Loucy (cell line): ENCODE results near the gene HCST.

Experiments
- H2AFZ ChIP-seq: fragments of 200-600 bp; sonication (generic); 2 replicates; pipeline ENCODE4 v1.6.0; 2016; ENCODE audit warnings: antibody characterized with exemption, mild to moderate bottlenecking, low read length, moderate library complexity
- H3F3A ChIP-seq: fragments of 200-600 bp; 2 replicates; pipeline ENCODE4 v1.6.0; 2016; ENCODE audit warnings: antibody characterized with exemption, low read depth, mild to moderate bottlenecking
- H3K27me3 ChIP-seq: fragments of 200-600 bp; sonication (generic); 2 replicates; pipeline ENCODE4 v1.6.1; 2014; ENCODE audit warnings: low read length, mild to moderate bottlenecking; ENCODE audit not compliant: insufficient read depth, poor library complexity, severe bottlenecking
- H3K36me3 ChIP-seq: fragments of 200-600 bp; sonication (generic); 2 replicates; pipeline ENCODE4 v1.6.1; 2016; ENCODE audit warnings: low read length; ENCODE audit not compliant: insufficient read depth
- H3K4me1 ChIP-seq: fragments of 200-600 bp; sonication (generic); 2 replicates; pipeline ENCODE4 v1.5.1; 2014; ENCODE audit warnings: low read length, mild to moderate bottlenecking; ENCODE audit not compliant: insufficient read depth, poor library complexity, severe bottlenecking
- H3K4me2 ChIP-seq: fragments of 200-600 bp; sonication (generic); 2 replicates; pipeline ENCODE4 v1.6.0; 2014; ENCODE audit warnings: antibody characterized with exemption, low read length, low read depth, mild to moderate bottlenecking; ENCODE audit not compliant: poor library complexity, severe bottlenecking
- H3K4me3 ChIP-seq: fragments of 200-600 bp; sonication (generic); 2 replicates; pipeline ENCODE4 v1.5.1; 2014; ENCODE audit warnings: low read length, mild to moderate bottlenecking, mixed read lengths; ENCODE audit not compliant: poor library complexity, severe bottlenecking
- H3K79me2 ChIP-seq: fragments of 200-600 bp; sonication (generic); 2 replicates; pipeline ENCODE4 v1.6.1; 2014; ENCODE audit warnings: low read length; ENCODE audit not compliant: insufficient read depth
- H3K9ac ChIP-seq: fragments of 200-600 bp; sonication (generic); 2 replicates; pipeline ENCODE4 v1.6.0; 2014; ENCODE audit warnings: mild to moderate bottlenecking, low read depth, low read length, moderate library complexity; ENCODE audit not compliant: poor library complexity, severe bottlenecking
- H3K9me2 ChIP-seq: fragments of 200-600 bp; sonication (generic); replicated peaks from 2 replicates; pipeline ENCODE4 v1.6.1; 2016; ENCODE audit warnings: low read depth, low read length, mixed read lengths
- H3K9me3 ChIP-seq: fragments of 200-600 bp; sonication (generic); 2 replicates; pipeline ENCODE4 v1.6.1; 2014; ENCODE audit warnings: mild to moderate bottlenecking, antibody characterized with exemption, low read length, low read depth; ENCODE audit not compliant: insufficient read depth
- H4K20me1 ChIP-seq: fragments of 200-600 bp; sonication (generic); 2 replicates; pipeline ENCODE4 v1.6.0; 2014; ENCODE audit warnings: antibody characterized with exemption, low read length, mild to moderate bottlenecking; ENCODE audit not compliant: insufficient read depth, poor library complexity, severe bottlenecking
- CTCF ChIP-seq: fragments of 200-600 bp; sonication (generic); conservative IDR thresholded peaks from 2 replicates; pipeline ENCODE4 v1.5.1; 2014; ENCODE audit warnings: mild to moderate bottlenecking, antibody characterized with exemption, low read length
- EZH2phosphoT487 ChIP-seq: fragments of 200-600 bp; IDR thresholded peaks from 2 replicates; pipeline ENCODE4 v1.6.1; 2018; ENCODE audit warnings: antibody characterized with exemption, mild to moderate bottlenecking, moderate library complexity, borderline replicate concordance

HCST gene

DNA sequence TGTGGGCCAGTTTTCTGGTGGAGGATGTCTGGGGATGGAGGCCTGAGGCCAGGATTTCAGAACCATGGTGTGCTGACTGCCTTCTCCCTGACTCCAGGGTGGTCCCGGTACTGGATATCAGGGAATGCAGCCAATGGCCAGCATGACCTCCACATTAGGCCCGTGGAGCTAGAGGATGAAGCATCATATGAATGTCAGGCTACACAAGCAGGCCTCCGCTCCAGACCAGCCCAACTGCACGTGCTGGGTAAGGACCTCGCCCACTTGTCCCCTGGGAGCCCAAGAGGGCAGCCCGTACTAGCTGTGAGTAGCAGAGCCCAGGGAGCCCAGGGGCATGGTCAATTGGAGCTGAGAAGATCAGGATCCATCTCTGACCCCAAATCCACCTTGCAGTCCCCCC, 44.0 kb upstream of the HCST start:
- Histone ChIP-seq H3K79me2 (no peaks in the 10 kb centered on the region), H3K36me3 (no peaks in the 10 kb centered on the region), H3K9me2 (no peaks in the 10 kb centered on the region), H3K4me1 (peaks cover 4% of the 10 kb centered on the region), H3F3A (no peaks in the 10 kb centered on the region), H3K27me3 (no peaks in the 10 kb centered on the region), H3K9me3 (no peaks in the 10 kb centered on the region), H3K4me2 (no peak overlapping the region), H2AFZ (no peak overlapping the region), H3K4me3 (no peak overlapping the region), H4K20me1 (no peaks in the 10 kb centered on the region), H3K9ac (no peak overlapping the region)
- TF ChIP-seq CTCF (no peak), EZH2phosphoT487 (no peak)

DNA sequence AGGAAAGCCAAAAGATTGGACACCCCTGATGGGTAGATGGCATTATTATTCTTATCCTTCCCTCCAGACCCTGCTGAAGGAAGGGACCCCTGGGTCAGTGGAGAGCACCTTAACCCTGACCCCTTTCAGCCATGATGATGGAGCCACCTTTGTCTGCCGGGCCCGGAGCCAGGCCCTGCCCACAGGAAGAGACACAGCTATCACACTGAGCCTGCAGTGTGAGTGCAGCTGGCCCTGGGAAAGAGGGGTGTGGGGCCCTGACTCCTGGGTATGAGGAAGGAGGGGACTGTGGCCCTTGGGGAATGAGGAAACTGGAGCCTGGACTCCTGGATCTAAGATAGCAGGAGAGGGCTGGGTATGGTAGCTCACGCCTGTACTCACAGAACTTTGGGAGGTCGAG, 42.9 kb upstream of the HCST start:
- Histone ChIP-seq H3K79me2 (no peaks in the 10 kb centered on the region), H3K27me3 (no peaks in the 10 kb centered on the region), H3K36me3 (no peaks in the 10 kb centered on the region), H3K4me1 (peaks cover 4% of the 10 kb centered on the region), H3K4me2 (no peak overlapping the region), H3K9me3 (no peaks in the 10 kb centered on the region), H2AFZ (no peak overlapping the region), H3K9me2 (no peaks in the 10 kb centered on the region), H4K20me1 (no peaks in the 10 kb centered on the region), H3F3A (no peaks in the 10 kb centered on the region), H3K9ac (no peak overlapping the region), H3K4me3 (no peak overlapping the region)
- no peak for TF ChIP-seq CTCF

DNA sequence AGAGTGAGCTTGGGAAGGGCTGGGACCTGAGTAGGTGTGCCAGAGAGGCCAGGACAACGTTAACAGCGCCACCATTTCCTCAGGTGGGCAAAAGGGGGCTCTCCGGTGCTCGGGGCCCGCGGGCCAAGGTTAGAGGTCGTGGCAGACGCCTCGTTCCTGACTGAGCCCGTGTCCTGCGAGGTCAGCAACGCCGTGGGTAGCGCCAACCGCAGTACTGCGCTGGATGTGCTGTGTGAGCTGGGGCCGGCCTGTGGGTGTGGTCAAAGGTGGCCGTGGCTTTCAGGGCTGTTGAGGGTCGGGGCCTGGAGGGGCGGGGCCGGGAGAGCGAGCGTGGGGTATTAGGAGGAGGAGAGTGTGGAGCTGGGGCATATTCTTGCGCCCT, 41.9 kb upstream of the HCST start:
- Histone ChIP-seq H3K36me3 (no peaks in the 10 kb centered on the region), H3K4me1 (peaks cover 4% of the 10 kb centered on the region), H3K27me3 (no peaks in the 10 kb centered on the region), H3K9ac (no peak overlapping the region), H3K79me2 (no peaks in the 10 kb centered on the region), H3K4me2 (no peak overlapping the region), H3K9me3 (no peaks in the 10 kb centered on the region), H2AFZ (no peak overlapping the region), H3K4me3 (no peak overlapping the region), H4K20me1 (no peaks in the 10 kb centered on the region), H3K9me2 (no peaks in the 10 kb centered on the region), H3F3A (no peaks in the 10 kb centered on the region)
- TF ChIP-seq CTCF (no peak), EZH2phosphoT487 (no peak)
